Activated CD4-positive, alpha-beta T cell treated with anti-CD3 and anti-CD28 coated beads for 36 hours (primary cell): ENCODE results near the gene CRYBB2. TPM values are rescaled to one million over a fixed set of nuclear protein-coding genes. Genes with fewer than 3 reads are reported as not detected.

Experiments
- total RNA-seq, 2 experiments: library from RNA; stranded (reverse); gene quantifications; one replicate each; pipeline ENCODE4 v1.2.3, GENCODE V29; 2021

CRYBB2 gene
- total RNA-seq, 2 experiments from 2014 or later = 0.23 to 0.30 TPM

Other genes starting within 250 kb of the CRYBB2 start
- under 1 TPM in 1 of 2 experiments, not detected in 1; 0.34 TPM for gene CRYBB3, start 19.8 kb upstream of the CRYBB2 start, total RNA-seq